ENCODE data around the gene TELO2.

Gene TELO2

DNA sequence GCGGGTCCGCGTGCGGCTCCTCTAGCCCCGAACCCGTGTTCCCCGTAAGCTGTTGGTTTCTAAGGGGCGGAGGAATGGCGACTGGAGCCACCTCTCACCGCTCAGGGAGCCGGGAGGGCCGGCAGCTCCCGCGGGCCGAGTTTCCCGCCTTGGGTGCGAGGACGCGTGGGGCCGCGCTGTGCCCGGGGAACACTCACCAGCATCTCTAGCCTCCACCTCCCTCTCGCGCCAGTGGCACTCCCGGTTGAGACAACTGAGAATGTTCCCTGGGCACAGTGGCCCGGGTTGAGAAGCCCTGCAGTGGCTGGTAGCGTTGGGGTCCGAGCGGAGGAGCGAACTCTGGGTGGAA lies 560 bp downstream of the TELO2 start:
- CTCF ChIA-PET: no interaction called here
- TF ChIP-seq NFRKB (IDR thresholded peaks at IDR 0.05) (no peak), TARDBP (IDR thresholded peaks at IDR 0.05) (no peak), ELF4 (IDR thresholded peaks at IDR 0.05) (no peak), LEF1 (IDR thresholded peaks at IDR 0.05; ENCODE audit: borderline replicate concordance) (no peak), ZNF384 (IDR thresholded peaks at IDR 0.05) (no peak), BHLHE40 (IDR thresholded peaks at IDR 0.05; ENCODE audit: borderline replicate concordance) (no peak), FOXA1 (IDR thresholded peaks at IDR 0.05) (no peak), ARNT (IDR thresholded peaks at IDR 0.05) (no peak), SUZ12 (IDR thresholded peaks at IDR 0.05) (no peak), FOXM1 (IDR thresholded peaks at IDR 0.05; ENCODE audit: borderline replicate concordance) (no peak), L3MBTL2 (conservative IDR thresholded peaks at IDR 0.05) (no peak), SP1 (IDR thresholded peaks at IDR 0.05) (no peak), FOXK2 (IDR thresholded peaks at IDR 0.05) (no peak), HDGF (IDR thresholded peaks at IDR 0.05; ENCODE audit: borderline replicate concordance) (no peak), CTBP1 (IDR thresholded peaks at IDR 0.05; ENCODE audit: borderline replicate concordance) (no peak)
- TF ChIP-seq, protein P1, sequence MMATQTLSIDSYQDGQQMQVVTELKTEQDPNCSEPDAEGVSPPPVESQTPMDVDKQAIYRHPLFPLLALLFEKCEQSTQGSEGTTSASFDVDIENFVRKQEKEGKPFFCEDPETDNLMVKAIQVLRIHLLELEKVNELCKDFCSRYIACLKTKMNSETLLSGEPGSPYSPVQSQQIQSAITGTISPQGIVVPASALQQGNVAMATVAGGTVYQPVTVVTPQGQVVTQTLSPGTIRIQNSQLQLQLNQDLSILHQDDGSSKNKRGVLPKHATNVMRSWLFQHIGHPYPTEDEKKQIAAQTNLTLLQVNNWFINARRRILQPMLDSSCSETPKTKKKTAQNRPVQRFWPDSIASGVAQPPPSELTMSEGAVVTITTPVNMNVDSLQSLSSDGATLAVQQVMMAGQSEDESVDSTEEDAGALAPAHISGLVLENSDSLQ (IDR thresholded peaks at IDR 0.05): no peak
- POLR2A ChIA-PET: interaction anchor here (1.0 to 2.3 kb wide), 8 partner anchors 9 to 213 kb away, joined by 3 to 8 read pairs (median 4); partner anchors contain the start of gene MAPK8IP3
- peak; percentile 31 for DNase-seq (ENCODE audit: extremely low spot score)

- POLR2A ChIA-PET: interaction anchor here (1.0 to 2.2 kb wide), 5 partner anchors 8 to 212 kb away, joined by 3 to 8 read pairs (median 4); partner anchors contain the start of gene MAPK8IP3
These were observed 1.0 kb downstream of the TELO2 start for GRCh38 chr16:1494129-1494640.

GRCh38 chr16:1494711-1495110 lies 1.6 kb downstream of the TELO2 start:
- CTCF ChIA-PET: no interaction called here
- no peak for TF ChIP-seq TARDBP (IDR thresholded peaks at IDR 0.05)
- TF ChIP-seq SP1 (IDR thresholded peaks at IDR 0.05): no peak
- no peak for TF ChIP-seq BHLHE40 (IDR thresholded peaks at IDR 0.05; ENCODE audit: borderline replicate concordance)
- no peak for TF ChIP-seq ZNF384 (IDR thresholded peaks at IDR 0.05)
- no peak for TF ChIP-seq LEF1 (IDR thresholded peaks at IDR 0.05; ENCODE audit: borderline replicate concordance)
- TF ChIP-seq CTBP1 (IDR thresholded peaks at IDR 0.05; ENCODE audit: borderline replicate concordance): no peak
- no peak for TF ChIP-seq FOXK2 (IDR thresholded peaks at IDR 0.05)
- DNase-seq (ENCODE audit: extremely low spot score): no peak
- POLR2A ChIA-PET: interaction anchor here (1.0 to 1.3 kb wide), 2 partner anchors 18 to 116 kb away, joined by 3 to 4 read pairs; no protein-coding TSS in a partner anchor

More at GRCh38 chr16:1494129-1494640, 1.0 kb downstream of the TELO2 start:
- CTCF ChIA-PET: no interaction called here
- no peak for TF ChIP-seq FOXA1 (IDR thresholded peaks at IDR 0.05)
- peak; percentile 61 for DNase-seq (ENCODE audit: extremely low spot score)

DNA sequence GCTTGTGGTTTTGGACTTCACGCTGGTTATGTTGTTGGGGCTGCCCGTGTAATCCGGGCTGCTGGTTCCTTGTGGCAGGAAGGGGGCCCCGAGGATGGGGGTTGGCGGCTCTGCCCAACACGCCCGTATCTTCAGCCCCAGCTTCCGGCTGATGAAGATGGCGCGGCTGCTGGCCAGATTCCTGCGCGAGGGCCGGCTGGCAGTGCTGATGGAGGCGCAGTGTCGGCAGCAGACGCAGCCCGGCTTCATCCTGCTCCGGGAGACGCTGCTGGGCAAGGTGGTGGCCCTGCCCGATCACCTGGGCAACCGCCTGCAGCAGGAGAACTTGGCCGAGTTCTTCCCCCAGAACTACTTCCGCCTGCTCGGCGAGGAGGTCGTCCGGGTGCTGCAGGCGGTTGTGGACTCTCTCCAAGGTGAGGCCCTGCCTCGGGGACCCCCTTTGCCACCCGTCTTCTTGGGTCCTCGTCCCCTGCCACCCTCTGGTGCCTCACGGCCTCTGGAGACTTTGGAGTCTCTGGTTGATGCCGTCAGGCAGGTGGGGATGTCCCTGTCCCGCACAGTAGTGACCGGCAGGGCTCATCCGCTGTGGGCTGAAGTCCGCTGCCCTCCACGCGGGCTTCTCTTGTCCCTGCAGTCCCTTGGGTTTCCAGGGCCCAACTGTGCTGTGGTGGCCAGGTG lies 2.2 kb downstream of the TELO2 start:
- TF ChIP-seq, protein P1 (IDR thresholded peaks at IDR 0.05): no peak
- POLR2A ChIA-PET: no interaction called here

DNA sequence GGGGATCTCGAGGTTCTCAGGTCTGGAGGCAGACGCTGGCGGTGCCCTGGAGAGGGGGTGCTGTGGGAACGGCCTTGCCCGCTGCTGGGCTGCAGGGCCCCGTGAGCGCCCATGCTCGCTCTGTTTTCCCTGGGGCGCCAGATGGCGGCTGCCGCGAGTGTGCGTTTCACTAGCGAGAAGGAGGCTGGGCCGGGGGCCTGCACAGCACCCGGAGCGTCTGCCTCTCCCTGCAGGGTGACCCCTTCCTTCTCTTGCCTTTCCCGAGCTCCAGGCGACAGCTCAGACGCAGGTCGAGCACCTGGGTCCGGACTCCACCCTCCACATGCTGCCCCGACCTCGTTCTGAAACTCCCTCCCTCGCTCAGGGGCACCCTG lies 2.7 kb downstream of the TELO2 start:
- ChIA-PET CTCF (no interaction called here), POLR2A (no interaction called here)
- no peak for DNase-seq (ENCODE audit: extremely low spot score)
- TF ChIP-seq FOXA1 (IDR thresholded peaks at IDR 0.05) (no peak), CTBP1 (IDR thresholded peaks at IDR 0.05; ENCODE audit: borderline replicate concordance) (no peak), TARDBP (IDR thresholded peaks at IDR 0.05) (no peak), L3MBTL2 (conservative IDR thresholded peaks at IDR 0.05) (no peak)

More for the DNA sequence above, 2.2 kb downstream of the TELO2 start:
- CTCF ChIA-PET: no interaction called here
- DNase-seq (ENCODE audit: extremely low spot score): no peak

- POLR2A ChIA-PET: no interaction called here
- CTCF ChIA-PET: no interaction called here
- no peak for DNase-seq (ENCODE audit: extremely low spot score)
- TF ChIP-seq ZNF384 (IDR thresholded peaks at IDR 0.05) (no peak), SP1 (IDR thresholded peaks at IDR 0.05) (no peak), TARDBP (IDR thresholded peaks at IDR 0.05) (no peak), LEF1 (IDR thresholded peaks at IDR 0.05; ENCODE audit: borderline replicate concordance) (no peak), NFRKB (IDR thresholded peaks at IDR 0.05) (no peak), FOXA1 (IDR thresholded peaks at IDR 0.05) (no peak), HDGF (IDR thresholded peaks at IDR 0.05; ENCODE audit: borderline replicate concordance) (no peak), FOXM1 (IDR thresholded peaks at IDR 0.05; ENCODE audit: borderline replicate concordance) (no peak), ELF4 (IDR thresholded peaks at IDR 0.05) (no peak)
- TF ChIP-seq, protein P1 (IDR thresholded peaks at IDR 0.05): no peak
These were observed 3.3 kb downstream of the TELO2 start for GRCh38 chr16:1496464-1496863.

DNA sequence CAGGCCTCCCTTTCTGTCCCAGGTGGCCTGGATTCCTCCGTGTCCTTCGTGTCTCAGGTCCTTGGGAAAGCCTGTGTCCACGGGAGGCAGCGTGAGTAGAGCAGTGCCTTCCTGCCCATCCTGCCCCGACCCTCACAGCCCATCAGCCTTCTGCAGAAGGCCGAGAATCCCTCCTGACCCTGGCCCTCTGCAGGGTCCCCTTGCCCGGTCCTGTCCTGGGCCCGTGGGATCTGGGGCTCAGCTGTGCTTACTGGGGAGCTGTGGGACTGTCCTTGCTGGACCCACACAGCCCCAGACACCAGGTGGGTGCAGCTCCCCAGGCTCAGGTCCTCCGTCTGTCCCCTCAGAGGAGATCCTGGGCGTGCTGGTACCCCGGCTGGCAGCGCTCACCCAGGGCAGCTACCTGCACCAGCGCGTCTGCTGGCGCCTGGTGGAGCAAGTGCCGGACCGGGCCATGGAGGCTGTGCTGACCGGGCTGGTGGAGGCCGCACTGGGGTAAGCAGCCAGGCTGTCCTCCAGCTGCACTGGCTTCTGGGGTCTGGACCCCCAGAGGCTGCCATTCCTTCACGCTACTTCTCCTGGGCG lies 3.9 kb downstream of the TELO2 start:
- ChIA-PET POLR2A (no interaction called here), CTCF (no interaction called here)
- DNase-seq (ENCODE audit: extremely low spot score): no peak
- TF ChIP-seq FOXA1 (IDR thresholded peaks at IDR 0.05): no peak
- TF ChIP-seq ZNF384 (IDR thresholded peaks at IDR 0.05): no peak
- no peak for TF ChIP-seq SUZ12 (IDR thresholded peaks at IDR 0.05)
- no peak for TF ChIP-seq ELF4 (IDR thresholded peaks at IDR 0.05)
- no peak for TF ChIP-seq BHLHE40 (IDR thresholded peaks at IDR 0.05; ENCODE audit: borderline replicate concordance)
- TF ChIP-seq LEF1 (IDR thresholded peaks at IDR 0.05; ENCODE audit: borderline replicate concordance): no peak
- TF ChIP-seq HDGF (IDR thresholded peaks at IDR 0.05; ENCODE audit: borderline replicate concordance): no peak
- no peak for TF ChIP-seq NFRKB (IDR thresholded peaks at IDR 0.05)
- no peak for TF ChIP-seq FOXM1 (IDR thresholded peaks at IDR 0.05; ENCODE audit: borderline replicate concordance)
- no peak for TF ChIP-seq TARDBP (IDR thresholded peaks at IDR 0.05)
- TF ChIP-seq CTBP1 (IDR thresholded peaks at IDR 0.05; ENCODE audit: borderline replicate concordance): no peak
- TF ChIP-seq ARNT (IDR thresholded peaks at IDR 0.05): no peak
- TF ChIP-seq SP1 (IDR thresholded peaks at IDR 0.05): no peak
- no peak for TF ChIP-seq L3MBTL2 (conservative IDR thresholded peaks at IDR 0.05)
- TF ChIP-seq, protein P1 (IDR thresholded peaks at IDR 0.05): no peak
- no peak for TF ChIP-seq FOXK2 (IDR thresholded peaks at IDR 0.05)
